HepG2 (cell line): ENCODE data around the gene MRPL54. TPM values are rescaled to one million over a fixed set of nuclear protein-coding genes. Genes with fewer than 3 reads are reported as not detected.

Experiments used
- GATAD2A ChIP-seq: IDR thresholded peaks from 2 replicates; pipeline ENCODE4 v1.6.1; 2016
- NFE2 ChIP-seq: sonication (generic); formaldehyde crosslinking; IDR thresholded peaks from 2 replicates; pipeline ENCODE4 v1.4.0; 2020; ENCODE audit warnings: missing genetic modification reagents
- NR2F1 ChIP-seq, 2 experiments: fragments of 450-650 bp in 1 of 2; formaldehyde crosslinking in 1 of 2; IDR thresholded peaks; 2 replicates each; pipeline versions ENCODE4 v1.5.0 to v1.6.1; 2016 to 2020; ENCODE audit warnings: mild to moderate bottlenecking in 1 of 2, missing compliant biosample characterization in 1 of 2, missing genetic modification reagents in 1 of 2, moderate library complexity in 1 of 2
- PAF1 ChIP-seq: IDR thresholded peaks from 2 replicates; pipeline ENCODE4 v1.6.1; 2016; ENCODE audit warnings: missing genetic modification reagents, missing compliant biosample characterization
- POGZ ChIP-seq: sonication (generic); formaldehyde crosslinking; IDR thresholded peaks from 2 replicates; pipeline ENCODE4 v1.4.0; 2020; ENCODE audit warnings: mild to moderate bottlenecking, missing genetic modification reagents
- TSC22D2 ChIP-seq: sonication (generic); formaldehyde crosslinking; IDR thresholded peaks from 2 replicates; pipeline ENCODE4 v1.5.1; 2020; ENCODE audit warnings: missing genetic modification reagents, mild to moderate bottlenecking, borderline replicate concordance
- ZNF850 ChIP-seq: sonication (generic); formaldehyde crosslinking; conservative IDR thresholded peaks from 2 replicates; pipeline ENCODE4 v1.9.0; 2021; ENCODE audit warnings: mild to moderate bottlenecking, missing genetic modification reagents
- polyA plus RNA-seq, 8 experiments: library from polyadenylated mRNA; depleted of rRNA in 3 of 8; stranded (reverse) in 7 of 8; unstranded in 1 of 8; fragments of >200 nt; fragmentation: Illumina TruSeq in 4 of 8; extraction: Trizol in 4 of 8; gene quantifications; 2 replicates each; pipeline versions ENCODE4 v1.2.1 to v1.2.3, GENCODE V29; 2011 to 2016; ENCODE audit warnings: low read depth in 4 of 8, missing spikeins in 1 of 8, mixed read lengths in 1 of 8; ENCODE audit not compliant: insufficient read depth in 1 of 8
- total RNA-seq, 5 experiments: library from RNA; depleted of rRNA; stranded (reverse); fragments of >200 nt; fragmentation: Illumina TruSeq; extraction: Trizol; gene quantifications; 2 replicates each; pipeline ENCODE4 v1.2.3, GENCODE V29; 2016; ENCODE audit warnings: low read depth in 1 of 5
- TF ChIP-seq, protein P1 (sequence below): sonication (generic); formaldehyde crosslinking; IDR thresholded peaks from 2 replicates; pipeline ENCODE4 v1.9.0; 2021; ENCODE audit warnings: mild to moderate bottlenecking, missing genetic modification reagents
- TF ChIP-seq, protein P2 (sequence below): sonication (generic); formaldehyde crosslinking; IDR thresholded peaks from 2 replicates; pipeline ENCODE4 v1.8.0; 2022; ENCODE audit warnings: mild to moderate bottlenecking, missing genetic modification reagents, moderate library complexity
- TF ChIP-seq, protein P3 (sequence below): IDR thresholded peaks from 2 replicates; pipeline ENCODE4 v1.6.1; 2012; ENCODE audit warnings: low read depth, low read length, improper control_type of control experiment
- TF ChIP-seq, protein P4 (sequence below): sonication (generic); formaldehyde crosslinking; conservative IDR thresholded peaks from 2 replicates; pipeline ENCODE4 v1.8.0; 2022; ENCODE audit warnings: mild to moderate bottlenecking, moderate library complexity, missing genetic modification reagents

The MRPL54 gene
- total and polyA plus RNA-seq, 2 of the 13 experiments (the other 11 are each of a cell fraction or from before 2014, with no cell fraction given) = 36.8 to 66.9 TPM

DNA sequence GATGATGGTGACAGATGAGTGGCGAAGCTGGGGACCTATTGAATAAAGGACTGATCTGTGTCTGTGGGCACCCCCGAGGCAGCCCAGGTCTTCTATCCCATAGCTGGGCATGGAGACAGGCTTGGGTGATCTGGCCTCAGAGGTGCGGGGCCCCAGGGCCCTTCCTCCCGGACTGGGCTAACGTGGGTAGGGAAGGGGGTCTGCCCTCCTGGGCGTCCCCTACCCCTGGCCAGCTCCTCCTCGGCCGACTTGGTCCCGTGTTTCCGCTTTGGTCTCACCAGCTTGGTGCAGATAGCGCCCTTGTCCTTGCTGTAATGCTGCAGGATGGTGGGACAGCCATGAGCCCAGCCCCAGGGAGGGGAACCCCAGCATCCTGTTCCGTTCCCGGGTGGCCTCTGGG, 20.4 kb downstream of the MRPL54 start (continued):
- TF ChIP-seq, protein P1, sequence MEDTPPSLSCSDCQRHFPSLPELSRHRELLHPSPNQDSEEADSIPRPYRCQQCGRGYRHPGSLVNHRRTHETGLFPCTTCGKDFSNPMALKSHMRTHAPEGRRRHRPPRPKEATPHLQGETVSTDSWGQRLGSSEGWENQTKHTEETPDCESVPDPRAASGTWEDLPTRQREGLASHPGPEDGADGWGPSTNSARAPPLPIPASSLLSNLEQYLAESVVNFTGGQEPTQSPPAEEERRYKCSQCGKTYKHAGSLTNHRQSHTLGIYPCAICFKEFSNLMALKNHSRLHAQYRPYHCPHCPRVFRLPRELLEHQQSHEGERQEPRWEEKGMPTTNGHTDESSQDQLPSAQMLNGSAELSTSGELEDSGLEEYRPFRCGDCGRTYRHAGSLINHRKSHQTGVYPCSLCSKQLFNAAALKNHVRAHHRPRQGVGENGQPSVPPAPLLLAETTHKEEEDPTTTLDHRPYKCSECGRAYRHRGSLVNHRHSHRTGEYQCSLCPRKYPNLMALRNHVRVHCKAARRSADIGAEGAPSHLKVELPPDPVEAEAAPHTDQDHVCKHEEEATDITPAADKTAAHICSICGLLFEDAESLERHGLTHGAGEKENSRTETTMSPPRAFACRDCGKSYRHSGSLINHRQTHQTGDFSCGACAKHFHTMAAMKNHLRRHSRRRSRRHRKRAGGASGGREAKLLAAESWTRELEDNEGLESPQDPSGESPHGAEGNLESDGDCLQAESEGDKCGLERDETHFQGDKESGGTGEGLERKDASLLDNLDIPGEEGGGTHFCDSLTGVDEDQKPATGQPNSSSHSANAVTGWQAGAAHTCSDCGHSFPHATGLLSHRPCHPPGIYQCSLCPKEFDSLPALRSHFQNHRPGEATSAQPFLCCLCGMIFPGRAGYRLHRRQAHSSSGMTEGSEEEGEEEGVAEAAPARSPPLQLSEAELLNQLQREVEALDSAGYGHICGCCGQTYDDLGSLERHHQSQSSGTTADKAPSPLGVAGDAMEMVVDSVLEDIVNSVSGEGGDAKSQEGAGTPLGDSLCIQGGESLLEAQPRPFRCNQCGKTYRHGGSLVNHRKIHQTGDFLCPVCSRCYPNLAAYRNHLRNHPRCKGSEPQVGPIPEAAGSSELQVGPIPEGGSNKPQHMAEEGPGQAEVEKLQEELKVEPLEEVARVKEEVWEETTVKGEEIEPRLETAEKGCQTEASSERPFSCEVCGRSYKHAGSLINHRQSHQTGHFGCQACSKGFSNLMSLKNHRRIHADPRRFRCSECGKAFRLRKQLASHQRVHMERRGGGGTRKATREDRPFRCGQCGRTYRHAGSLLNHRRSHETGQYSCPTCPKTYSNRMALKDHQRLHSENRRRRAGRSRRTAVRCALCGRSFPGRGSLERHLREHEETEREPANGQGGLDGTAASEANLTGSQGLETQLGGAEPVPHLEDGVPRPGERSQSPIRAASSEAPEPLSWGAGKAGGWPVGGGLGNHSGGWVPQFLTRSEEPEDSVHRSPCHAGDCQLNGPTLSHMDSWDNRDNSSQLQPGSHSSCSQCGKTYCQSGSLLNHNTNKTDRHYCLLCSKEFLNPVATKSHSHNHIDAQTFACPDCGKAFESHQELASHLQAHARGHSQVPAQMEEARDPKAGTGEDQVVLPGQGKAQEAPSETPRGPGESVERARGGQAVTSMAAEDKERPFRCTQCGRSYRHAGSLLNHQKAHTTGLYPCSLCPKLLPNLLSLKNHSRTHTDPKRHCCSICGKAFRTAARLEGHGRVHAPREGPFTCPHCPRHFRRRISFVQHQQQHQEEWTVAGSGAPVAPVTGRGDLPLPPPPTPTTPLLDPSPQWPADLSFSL (CRISPR knock-in tag) = no peak
- TF ChIP-seq TSC22D2 = no peak
- TF ChIP-seq, protein P2, sequence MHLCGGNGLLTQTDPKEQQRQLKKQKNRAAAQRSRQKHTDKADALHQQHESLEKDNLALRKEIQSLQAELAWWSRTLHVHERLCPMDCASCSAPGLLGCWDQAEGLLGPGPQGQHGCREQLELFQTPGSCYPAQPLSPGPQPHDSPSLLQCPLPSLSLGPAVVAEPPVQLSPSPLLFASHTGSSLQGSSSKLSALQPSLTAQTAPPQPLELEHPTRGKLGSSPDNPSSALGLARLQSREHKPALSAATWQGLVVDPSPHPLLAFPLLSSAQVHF (CRISPR knock-in tag) = no peak
- TF ChIP-seq PAF1 (CRISPR knock-in tag) = no peak
- no peak for TF ChIP-seq GATAD2A (CRISPR knock-in tag)
- TF ChIP-seq, protein P3, sequence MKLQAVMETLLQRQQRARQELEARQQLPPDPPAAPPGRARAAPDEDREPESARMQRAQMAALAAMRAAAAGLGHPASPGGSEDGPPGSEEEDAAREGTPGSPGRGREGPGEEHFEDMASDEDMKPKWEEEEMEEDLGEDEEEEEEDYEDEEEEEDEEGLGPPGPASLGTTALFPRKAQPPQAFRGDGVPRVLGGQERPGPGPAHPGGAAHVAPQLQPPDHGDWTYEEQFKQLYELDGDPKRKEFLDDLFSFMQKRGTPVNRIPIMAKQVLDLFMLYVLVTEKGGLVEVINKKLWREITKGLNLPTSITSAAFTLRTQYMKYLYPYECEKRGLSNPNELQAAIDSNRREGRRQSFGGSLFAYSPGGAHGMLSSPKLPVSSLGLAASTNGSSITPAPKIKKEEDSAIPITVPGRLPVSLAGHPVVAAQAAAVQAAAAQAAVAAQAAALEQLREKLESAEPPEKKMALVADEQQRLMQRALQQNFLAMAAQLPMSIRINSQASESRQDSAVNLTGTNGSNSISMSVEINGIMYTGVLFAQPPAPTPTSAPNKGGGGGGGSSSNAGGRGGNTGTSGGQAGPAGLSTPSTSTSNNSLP = no peak
- no peak for TF ChIP-seq NR2F1 (CRISPR knock-in tag; IDR thresholded peaks at IDR 0.05)
- no peak for TF ChIP-seq NFE2 (CRISPR knock-in tag)
- TF ChIP-seq, protein P4, sequence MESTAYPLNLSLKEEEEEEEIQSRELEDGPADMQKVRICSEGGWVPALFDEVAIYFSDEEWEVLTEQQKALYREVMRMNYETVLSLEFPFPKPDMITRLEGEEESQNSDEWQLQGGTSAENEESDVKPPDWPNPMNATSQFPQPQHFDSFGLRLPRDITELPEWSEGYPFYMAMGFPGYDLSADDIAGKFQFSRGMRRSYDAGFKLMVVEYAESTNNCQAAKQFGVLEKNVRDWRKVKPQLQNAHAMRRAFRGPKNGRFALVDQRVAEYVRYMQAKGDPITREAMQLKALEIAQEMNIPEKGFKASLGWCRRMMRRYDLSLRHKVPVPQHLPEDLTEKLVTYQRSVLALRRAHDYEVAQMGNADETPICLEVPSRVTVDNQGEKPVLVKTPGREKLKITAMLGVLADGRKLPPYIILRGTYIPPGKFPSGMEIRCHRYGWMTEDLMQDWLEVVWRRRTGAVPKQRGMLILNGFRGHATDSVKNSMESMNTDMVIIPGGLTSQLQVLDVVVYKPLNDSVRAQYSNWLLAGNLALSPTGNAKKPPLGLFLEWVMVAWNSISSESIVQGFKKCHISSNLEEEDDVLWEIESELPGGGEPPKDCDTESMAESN (CRISPR knock-in tag) = no peak
- no peak for TF ChIP-seq ZNF850 (CRISPR knock-in tag)
- TF ChIP-seq POGZ (CRISPR knock-in tag) = no peak
